Mesendoderm (in vitro differentiated cells): ENCODE data around the gene ZG16B.

Experiments used
- DNase-seq: peaks from one replicate; pipeline ENCODE4 v3.0.0; 2013
- H2AK5ac ChIP-seq: 2 replicates; pipeline ENCODE4 v1.6.1; 2013; ENCODE audit warnings: low read length, inconsistent platforms
- H2BK120ac ChIP-seq: 2 replicates; pipeline ENCODE4 v1.6.1; 2013; ENCODE audit warnings: low read depth, mild to moderate bottlenecking, low read length, moderate library complexity, mixed read lengths
- H2BK15ac ChIP-seq: replicated peaks from 2 replicates; pipeline ENCODE4 v1.6.1; 2013; ENCODE audit warnings: low read depth, mild to moderate bottlenecking, moderate library complexity
- H2BK5ac ChIP-seq: 2 replicates; pipeline ENCODE4 v1.6.1; 2013; ENCODE audit warnings: low read length, inconsistent platforms
- H3K18ac ChIP-seq: 2 replicates; pipeline ENCODE4 v1.6.1; 2013; ENCODE audit warnings: mild to moderate bottlenecking, low read length, mixed read lengths
- H3K23ac ChIP-seq: one replicate; pipeline ENCODE4 v1.6.1; 2013; ENCODE audit warnings: low read length
- H3K27ac ChIP-seq: 2 replicates; pipeline ENCODE4 v1.5.1; 2013; ENCODE audit warnings: low read depth, mild to moderate bottlenecking, inconsistent platforms, low read length, moderate library complexity
- H3K27me3 ChIP-seq: 2 replicates; pipeline ENCODE4 v1.6.1; 2013; ENCODE audit warnings: low read length, control low read depth, mild to moderate bottlenecking, inconsistent platforms; ENCODE audit not compliant: insufficient read depth, poor library complexity
- H3K36me3 ChIP-seq: 2 replicates; pipeline ENCODE4 v1.6.1; 2013; ENCODE audit warnings: low read length, inconsistent platforms; ENCODE audit not compliant: control insufficient read depth, insufficient read depth
- H3K4ac ChIP-seq: one replicate; pipeline ENCODE4 v1.6.1; 2013; ENCODE audit warnings: low read depth, mild to moderate bottlenecking, low read length, moderate library complexity
- H3K4me1 ChIP-seq: 2 replicates; pipeline ENCODE4 v1.6.1; 2013; ENCODE audit warnings: low read depth, low read length, inconsistent platforms; ENCODE audit not compliant: control insufficient read depth
- H3K4me2 ChIP-seq: 2 replicates; pipeline ENCODE4 v1.6.1; 2013; ENCODE audit warnings: low read length
- H3K4me3 ChIP-seq: 2 replicates; pipeline ENCODE4 v1.5.1; 2013; ENCODE audit warnings: mild to moderate bottlenecking, low read length
- H3K56ac ChIP-seq: one replicate; pipeline ENCODE4 v1.6.1; 2013; ENCODE audit warnings: low read length
- H3K79me1 ChIP-seq: 2 replicates; pipeline ENCODE4 v1.6.1; 2013; ENCODE audit warnings: low read length, inconsistent platforms
- H3K79me2 ChIP-seq: 2 replicates; pipeline ENCODE4 v1.6.1; 2013; ENCODE audit warnings: mild to moderate bottlenecking, low read length; ENCODE audit not compliant: control insufficient read depth, insufficient read depth
- H3K9ac ChIP-seq: 2 replicates; pipeline ENCODE4 v1.6.1; 2013; ENCODE audit warnings: low read length, inconsistent platforms
- H4K5ac ChIP-seq: one replicate; pipeline ENCODE4 v1.6.1; 2013; ENCODE audit warnings: low read length
- H4K8ac ChIP-seq: one replicate; pipeline ENCODE4 v1.6.1; 2013; ENCODE audit warnings: low read depth, mild to moderate bottlenecking, control low read depth, low read length, moderate library complexity
- WGBS: extraction: QIAGEN DNeasy Blood & Tissue Kit; methylation state at CpG from one replicate; pipeline ENCODE4 v1.1.7; 2013; ENCODE audit warnings: low lambda C conversion rate, missing lambda C conversion rate; ENCODE audit not compliant: insufficient coverage; ENCODE audit errors: extremely low coverage; 5-methylcytosine and 5-hydroxymethylcytosine counted together

The ZG16B gene

DNA sequence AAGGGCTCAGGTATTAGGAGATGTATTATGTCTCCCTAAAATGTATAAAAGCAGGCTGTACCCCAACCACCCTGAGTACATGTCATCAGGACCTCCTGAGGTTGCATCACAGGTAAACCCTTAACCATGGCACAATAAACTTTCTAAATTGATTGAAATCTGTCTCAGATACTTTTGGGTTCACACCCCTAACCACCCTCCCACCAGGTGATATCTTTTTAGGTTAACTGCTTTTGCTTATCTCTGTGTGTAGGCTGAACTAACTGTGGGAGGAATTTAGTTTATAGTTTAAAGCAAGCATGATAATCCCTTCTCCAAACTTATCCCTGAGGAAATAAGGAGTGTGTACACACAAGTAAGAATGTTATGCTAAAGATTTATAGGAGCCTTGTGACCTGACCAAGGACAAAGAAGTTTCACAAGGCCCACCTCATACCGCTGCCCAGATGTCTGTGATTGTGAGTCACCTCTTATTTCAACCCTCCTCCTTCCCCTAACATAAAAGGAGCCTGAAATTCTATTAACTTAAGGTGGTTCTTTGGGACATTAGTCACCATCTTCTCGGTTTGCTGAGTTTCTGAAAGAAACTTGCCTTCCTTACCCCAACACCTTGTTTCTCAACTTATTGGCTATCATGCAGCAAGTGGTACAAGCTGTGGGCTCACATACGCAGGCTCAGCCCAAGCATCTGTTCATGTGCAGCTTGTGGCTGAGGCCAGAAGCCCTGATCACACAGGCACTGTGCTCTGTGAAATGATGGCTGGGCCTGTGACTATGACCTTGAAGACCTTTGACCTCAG, 16.6 kb downstream of the ZG16B start:
- H3K56ac ChIP-seq = no peak overlapping the region
- DNase-seq = no peak
- H3K9ac ChIP-seq = no peak overlapping the region
- H2BK120ac ChIP-seq = no peak overlapping the region
- no peak overlapping the region for H3K4ac ChIP-seq
- no peak overlapping the region for H3K27ac ChIP-seq
- H4K5ac ChIP-seq = no peak overlapping the region
- no peaks in the 10 kb centered on the region for H3K79me2 ChIP-seq
- H2BK15ac ChIP-seq = no peak overlapping the region
- no peak overlapping the region for H2AK5ac ChIP-seq
- H3K4me1 ChIP-seq = no peaks in the 10 kb centered on the region
- H3K23ac ChIP-seq = no peak overlapping the region
- no peak overlapping the region for H2BK5ac ChIP-seq
- H3K4me3 ChIP-seq = no peak overlapping the region
- H4K8ac ChIP-seq = no peak overlapping the region
- WGBS = no CpG with 5 or more reads among the region's 3 CpGs
- no peak overlapping the region for H3K18ac ChIP-seq
- no peaks in the 10 kb centered on the region for H3K36me3 ChIP-seq
- H3K27me3 ChIP-seq = no peaks in the 10 kb centered on the region
- H3K4me2 ChIP-seq = no peak overlapping the region
- no peaks in the 10 kb centered on the region for H3K79me1 ChIP-seq

- Histone ChIP-seq H3K4ac (no peak overlapping the region), H3K56ac (no peak overlapping the region)
- WGBS = no CpG with 5 or more reads among the region's 16 CpGs
Observed at GRCh38 chr16:2848933-2849725, 19.0 kb downstream of the ZG16B start.

DNA sequence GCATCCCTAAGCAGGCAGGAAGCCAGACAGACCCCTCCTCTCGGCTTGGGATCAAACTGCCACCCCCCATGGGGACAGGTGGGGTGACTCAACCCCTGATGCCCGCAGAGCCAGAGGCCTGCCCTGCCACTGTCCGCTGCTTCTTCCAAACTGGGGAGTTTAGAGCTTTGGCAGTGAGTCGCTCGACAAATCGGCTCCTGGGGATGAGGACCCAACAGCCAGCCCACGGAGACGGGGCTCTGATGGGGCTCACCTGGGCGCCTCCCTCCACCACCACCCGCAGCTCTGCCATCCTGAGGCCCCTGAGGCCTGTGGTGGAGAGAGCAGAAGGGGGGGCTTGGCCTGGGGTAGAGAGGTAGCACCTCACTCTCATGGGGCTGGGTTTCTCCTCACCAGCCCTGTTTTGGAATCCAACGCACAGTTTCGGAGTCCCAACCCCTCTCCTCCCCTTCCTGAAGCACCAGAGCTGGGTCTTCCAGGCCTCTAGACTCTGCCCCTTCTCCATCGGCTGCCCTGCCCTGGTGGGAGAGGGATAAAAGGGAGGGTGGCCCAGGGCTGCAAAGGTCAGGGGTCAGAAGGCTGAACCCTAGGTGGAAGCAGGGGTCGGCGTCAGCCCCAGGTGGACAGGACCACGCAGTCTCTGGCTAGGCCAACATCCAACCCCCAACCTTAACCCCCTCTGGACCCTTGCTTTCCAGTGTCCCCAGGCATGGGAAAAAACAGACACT, 22.1 kb downstream of the ZG16B start:
- WGBS = no CpG with 5 or more reads among the region's 16 CpGs

More at GRCh38 chr16:2848933-2849725, 19.0 kb downstream of the ZG16B start:
- Histone ChIP-seq H2BK5ac (no peak overlapping the region), H3K27me3 (no peaks in the 10 kb centered on the region), H4K5ac (no peak overlapping the region), H2BK120ac (no peak overlapping the region), H3K4me1 (no peaks in the 10 kb centered on the region), H3K9ac (no peak overlapping the region), H3K27ac (no peak overlapping the region), H3K36me3 (no peaks in the 10 kb centered on the region), H4K8ac (no peak overlapping the region), H3K4me2 (no peak overlapping the region), H3K79me2 (no peaks in the 10 kb centered on the region), H3K18ac (no peak overlapping the region), H3K79me1 (no peaks in the 10 kb centered on the region), H2BK15ac (no peak overlapping the region), H3K23ac (no peak overlapping the region), H2AK5ac (no peak overlapping the region), H3K4me3 (no peak overlapping the region)
- no peak for DNase-seq

GRCh38 chr16:2852731-2853507, 22.8 kb downstream of the ZG16B start:
- no peaks in the 10 kb centered on the region for H3K79me2 ChIP-seq
- no peaks in the 10 kb centered on the region for H3K4me1 ChIP-seq
- no peak overlapping the region for H3K4ac ChIP-seq
- H3K23ac ChIP-seq = no peak overlapping the region
- H3K79me1 ChIP-seq = no peaks in the 10 kb centered on the region
- no peak overlapping the region for H3K18ac ChIP-seq
- H4K5ac ChIP-seq = no peak overlapping the region
- H3K27ac ChIP-seq = no peak overlapping the region
- no peaks in the 10 kb centered on the region for H3K36me3 ChIP-seq
- no peaks in the 10 kb centered on the region for H3K27me3 ChIP-seq
- no CpG with 5 or more reads among the region's 56 CpGs for WGBS
- no peak overlapping the region for H3K4me3 ChIP-seq
- H2BK120ac ChIP-seq = no peak overlapping the region
- H2BK15ac ChIP-seq = no peak overlapping the region
- no peak overlapping the region for H4K8ac ChIP-seq
- no peak for DNase-seq
- H3K9ac ChIP-seq = no peak overlapping the region
- no peak overlapping the region for H3K4me2 ChIP-seq
- H2AK5ac ChIP-seq = no peak overlapping the region
- H3K56ac ChIP-seq = no peak overlapping the region
- no peak overlapping the region for H2BK5ac ChIP-seq

More for the DNA sequence above, 22.1 kb downstream of the ZG16B start:
- no peak overlapping the region for H2BK120ac ChIP-seq
- no peak overlapping the region for H3K4ac ChIP-seq
- no peak overlapping the region for H2BK5ac ChIP-seq
- no peak overlapping the region for H4K8ac ChIP-seq
- H3K4me3 ChIP-seq = no peak overlapping the region
- DNase-seq = no peak
- H3K56ac ChIP-seq = no peak overlapping the region
- no peaks in the 10 kb centered on the region for H3K79me2 ChIP-seq
- no peak overlapping the region for H4K5ac ChIP-seq
- no peaks in the 10 kb centered on the region for H3K36me3 ChIP-seq
- no peak overlapping the region for H3K27ac ChIP-seq
- H3K4me1 ChIP-seq = no peaks in the 10 kb centered on the region
- H3K79me1 ChIP-seq = no peaks in the 10 kb centered on the region
- H2AK5ac ChIP-seq = no peak overlapping the region
- H3K4me2 ChIP-seq = no peak overlapping the region
- no peak overlapping the region for H2BK15ac ChIP-seq
- no peak overlapping the region for H3K23ac ChIP-seq
- no peak overlapping the region for H3K9ac ChIP-seq
- H3K18ac ChIP-seq = no peak overlapping the region
- H3K27me3 ChIP-seq = no peaks in the 10 kb centered on the region

- Histone ChIP-seq H3K79me1 (no peaks in the 10 kb centered on the region), H3K18ac (no peak overlapping the region), H3K23ac (no peak overlapping the region), H3K4me2 (no peak overlapping the region), H3K4ac (no peak overlapping the region), H3K56ac (no peak overlapping the region), H2AK5ac (no peak overlapping the region), H3K27me3 (no peaks in the 10 kb centered on the region), H3K4me1 (no peaks in the 10 kb centered on the region), H2BK120ac (no peak overlapping the region), H3K9ac (no peak overlapping the region), H3K4me3 (no peak overlapping the region), H2BK5ac (no peak overlapping the region), H4K5ac (no peak overlapping the region), H3K36me3 (no peaks in the 10 kb centered on the region), H2BK15ac (no peak overlapping the region), H3K79me2 (no peaks in the 10 kb centered on the region), H4K8ac (no peak overlapping the region), H3K27ac (no peak overlapping the region)
- DNase-seq = no peak
- no CpG with 5 or more reads among the region's 18 CpGs for WGBS
Observed at GRCh38 chr16:2853531-2854073, 23.5 kb downstream of the ZG16B start.
